PC-3 (cell line): Measurements from ENCODE around the gene GATD1. TPM values are rescaled to one million over a fixed set of nuclear protein-coding genes. Genes with fewer than 3 reads are reported as not detected.

Experiments
- ATAC-seq: fragments of 200-7000 bp; cut with Tn5 transposase; 2 replicates; pipeline ENCODE4 v1.9.1; 2020; ENCODE audit warnings: mild to moderate bottlenecking, moderate library complexity
- BruUV-seq: library from RNA; stranded (reverse); fragments of 400-500 nt; replicated peaks from 2 replicates; lab custom pipeline; 2021; lab: Mats Ljungman, UMichigan
- CTCF ChIA-PET: fragments of 300-600 bp; sonication (Branson Sonifier 250); formaldehyde crosslinking; loops from one replicate; lab custom pipeline; 2022; ENCODE audit warnings: antibody characterized with exemption; lab: Charles Lee
- POLR2A ChIA-PET: fragments of 300-600 bp; sonication (Branson Sonifier 250); formaldehyde crosslinking; loops from one replicate; lab custom pipeline; 2022; ENCODE audit warnings: antibody characterized with exemption; ENCODE audit not compliant: unreplicated experiment; lab: Charles Lee
- DNase-seq: peaks from one replicate; pipeline ENCODE4 v3.0.0-alpha.2; 2015
- H2AFZ ChIP-seq: fragments of 300-600 bp; sonication (generic); 2 replicates; pipeline ENCODE4 v1.6.0; 2016; ENCODE audit warnings: antibody characterized with exemption, low read length
- H3F3A ChIP-seq: fragments of 300-600 bp; sonication (generic); one replicate; pipeline ENCODE4 v1.6.0; 2017; ENCODE audit warnings: antibody characterized with exemption, low read length, control low read depth, mild to moderate bottlenecking; ENCODE audit not compliant: unreplicated experiment
- H3K27ac ChIP-seq: fragments of 300-600 bp; sonication (generic); 2 replicates; pipeline ENCODE4 v1.5.1; 2016; ENCODE audit warnings: mild to moderate bottlenecking, low read length
- H3K27me3 ChIP-seq: fragments of 300-600 bp; sonication (generic); 2 replicates; pipeline ENCODE4 v1.6.1; 2016; ENCODE audit warnings: low read length, mixed read lengths
- H3K36me3 ChIP-seq: fragments of 300-600 bp; sonication (generic); 2 replicates; pipeline ENCODE4 v1.6.1; 2016; ENCODE audit warnings: low read depth, mixed run types, low read length, mixed read lengths
- H3K4me1 ChIP-seq: fragments of 300-600 bp; sonication (generic); 2 replicates; pipeline ENCODE4 v1.5.1; 2016; ENCODE audit warnings: low read length; ENCODE audit not compliant: insufficient read depth
- H3K4me2 ChIP-seq: fragments of 300-600 bp; sonication (generic); 2 replicates; pipeline ENCODE4 v1.6.0; 2016; ENCODE audit warnings: low read length
- H3K4me3 ChIP-seq: fragments of 300-600 bp; sonication (generic); 2 replicates; pipeline ENCODE4 v1.5.1; 2016; ENCODE audit warnings: mild to moderate bottlenecking, low read length, mixed read lengths
- H3K79me2 ChIP-seq: fragments of 300-600 bp; sonication (generic); 2 replicates; pipeline ENCODE4 v1.6.1; 2017; ENCODE audit warnings: low read length, mixed read lengths
- H3K9ac ChIP-seq: fragments of 300-600 bp; sonication (generic); 2 replicates; pipeline ENCODE4 v1.6.0; 2016; ENCODE audit warnings: mild to moderate bottlenecking, low read length
- H3K9me2 ChIP-seq: fragments of 300-600 bp; sonication (generic); replicated peaks from 2 replicates; pipeline ENCODE4 v1.6.1; 2016; ENCODE audit warnings: mixed run types, low read length, mixed read lengths
- H3K9me3 ChIP-seq: fragments of 300-600 bp; sonication (generic); 2 replicates; pipeline ENCODE4 v1.6.1; 2016; ENCODE audit warnings: low read length, mixed read lengths
- H4K20me1 ChIP-seq: fragments of 300-600 bp; sonication (generic); 2 replicates; pipeline ENCODE4 v1.6.1; 2016; ENCODE audit warnings: low read length, mixed read lengths
- CTCF ChIP-seq: fragments of 300-600 bp; sonication (generic); conservative IDR thresholded peaks from 2 replicates; pipeline ENCODE4 v1.5.1; 2017; ENCODE audit warnings: antibody characterized with exemption, low read depth, mild to moderate bottlenecking, low read length
- EZH2 ChIP-seq: fragments of 300-600 bp; sonication (generic); IDR thresholded peaks from one replicate; pipeline ENCODE4 v1.6.1; 2017; ENCODE audit warnings: antibody characterized with exemption, mild to moderate bottlenecking, low read length; ENCODE audit not compliant: unreplicated experiment
- EZH2phosphoT487 ChIP-seq: fragments of 300-600 bp; sonication (generic); IDR thresholded peaks from 2 replicates; pipeline ENCODE4 v1.6.1; 2018; ENCODE audit warnings: mild to moderate bottlenecking, antibody characterized with exemption, low read length, borderline replicate concordance
- intact Hi-C: fragments of 100-400 bp; cut with micrococcal nuclease; formaldehyde crosslinking; loops from 2 replicates; pipeline ENCODE4 v1.9.0; 2023
- total RNA-seq: library from RNA; depleted of rRNA; stranded (reverse); fragments of >200 nt; gene quantifications from 2 replicates; pipeline ENCODE4 v1.2.3, GENCODE V29; 2014

Gene GATD1
- total RNA-seq, 1 experiment from 2014 or later, result 39.7 TPM

DNA sequence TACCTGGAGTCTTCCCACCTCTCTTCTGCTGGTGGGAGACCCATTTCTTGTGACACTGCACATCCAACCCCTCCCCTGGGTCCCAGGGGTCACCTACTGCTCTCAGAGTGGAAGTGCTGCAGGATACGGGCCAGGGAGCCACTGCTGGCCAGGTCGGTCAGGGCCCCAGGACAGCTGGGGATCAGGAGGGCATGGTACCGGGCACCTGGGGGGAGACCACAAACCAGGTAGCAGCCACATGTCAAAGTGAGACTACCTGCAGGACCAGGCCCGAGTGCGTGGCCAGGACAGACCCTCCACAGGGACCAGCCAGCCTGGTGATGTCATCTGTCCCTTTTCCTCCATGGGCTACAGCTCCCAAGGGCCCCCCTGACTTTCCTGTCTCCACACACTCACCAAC lies 3.9 kb downstream of the GATD1 start:
- H3K27me3 ChIP-seq, result no peaks in the 10 kb centered on the region
- no peaks in the 10 kb centered on the region for H3K9me2 ChIP-seq
- peaks cover 69% of the 10 kb centered on the region for H3K79me2 ChIP-seq
- ATAC-seq (no peak), DNase-seq (no peak)
- no peak for TF ChIP-seq EZH2
- H3F3A ChIP-seq, result no peaks in the 10 kb centered on the region
- H3K4me3 ChIP-seq, result no peak overlapping the region
- peaks cover 26% of the 10 kb centered on the region for H4K20me1 ChIP-seq
- H3K9me3 ChIP-seq, result no peaks in the 10 kb centered on the region
- CTCF ChIA-PET, result no interaction called here
- peaks cover 21% of the 10 kb centered on the region for H3K4me1 ChIP-seq
- no peak overlapping the region for H3K4me2 ChIP-seq
- POLR2A ChIA-PET, result no interaction called here
- BruUV-seq, result no TSS peak
- H3K27ac ChIP-seq, result no peak overlapping the region
- no peak overlapping the region for H2AFZ ChIP-seq
- intact Hi-C loops, result no loop called here
- peaks cover 25% of the 10 kb centered on the region; the same call in 1 of the 2 replicates for H3K36me3 ChIP-seq
- H3K9ac ChIP-seq, result no peak overlapping the region

DNA sequence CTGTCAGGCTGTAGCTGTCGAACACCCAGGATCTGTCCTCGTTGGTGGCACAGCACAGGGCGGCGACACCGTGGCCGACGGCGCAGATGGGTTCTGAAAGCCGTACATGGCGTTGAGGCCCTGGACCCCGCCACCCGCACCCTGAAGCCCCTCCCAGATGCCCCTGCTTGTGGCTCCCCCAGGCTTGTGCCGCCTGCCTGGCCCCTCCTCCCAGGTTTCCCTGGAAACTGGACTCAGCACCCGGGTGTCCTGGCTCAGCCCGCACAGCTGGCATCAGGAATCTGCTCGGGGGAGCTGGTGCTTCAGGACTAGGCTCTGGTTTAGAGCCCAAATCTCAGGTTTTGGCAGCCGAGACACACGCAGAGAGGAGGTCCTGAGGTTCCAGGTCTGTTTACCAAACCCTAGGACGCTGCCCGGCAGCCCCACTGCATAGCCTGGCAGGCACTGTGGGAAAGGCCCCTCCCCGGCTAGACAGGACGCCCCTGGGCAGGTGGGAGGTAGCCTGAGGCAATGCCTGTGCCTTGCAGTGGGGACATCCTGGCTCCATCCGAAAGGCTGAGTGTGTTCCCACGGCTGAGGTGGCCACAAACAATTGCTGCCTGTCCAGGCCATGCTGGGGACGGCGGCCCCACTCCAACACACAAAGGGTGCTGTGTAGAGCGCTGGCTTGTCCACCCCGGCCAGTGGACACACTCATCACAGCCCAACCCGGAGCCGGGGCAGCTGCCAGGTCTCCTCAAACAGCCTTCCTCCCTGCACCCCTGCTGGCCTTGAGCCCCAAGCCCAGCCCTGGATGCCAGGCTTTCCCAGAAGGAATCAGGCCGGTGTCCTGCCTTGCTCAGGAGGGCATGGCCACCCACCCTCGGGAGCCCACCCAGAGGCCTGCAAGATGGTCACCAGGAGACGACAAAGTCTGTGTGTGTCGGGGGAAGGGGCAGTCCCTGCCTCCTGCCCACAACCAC lies 4.6 kb downstream of the GATD1 start:
- Histone ChIP-seq H3K36me3 (peaks cover 25% of the 10 kb centered on the region; the same call in 1 of the 2 replicates), H2AFZ (no peak overlapping the region), H3K27me3 (no peaks in the 10 kb centered on the region), H3K27ac (no peak overlapping the region), H3K4me3 (no peak overlapping the region), H3K9me2 (no peaks in the 10 kb centered on the region), H3F3A (no peaks in the 10 kb centered on the region), H3K9ac (no peak overlapping the region), H3K9me3 (no peaks in the 10 kb centered on the region), H3K4me1 (peaks cover 17% of the 10 kb centered on the region), H4K20me1 (peaks cover 26% of the 10 kb centered on the region), H3K79me2 (peaks cover 62% of the 10 kb centered on the region), H3K4me2 (no peak overlapping the region)
- no peak for TF ChIP-seq CTCF
- TF ChIP-seq EZH2, result no peak
- no peak for TF ChIP-seq EZH2phosphoT487
- no TSS peak for BruUV-seq
- intact Hi-C loops, result no loop called here
- CTCF ChIA-PET, result no interaction called here
- ATAC-seq (no peak), DNase-seq (no peak)
- POLR2A ChIA-PET, result no interaction called here

GRCh38 chr11:771617-772204 lies 5.6 kb downstream of the GATD1 start:
- CTCF ChIA-PET, result no interaction called here
- ATAC-seq, result no peak
- Histone ChIP-seq H3K27ac (no peak overlapping the region), H3F3A (no peaks in the 10 kb centered on the region), H3K9ac (no peak overlapping the region), H3K9me2 (no peaks in the 10 kb centered on the region), H2AFZ (no peak overlapping the region), H3K4me3 (no peak overlapping the region), H3K79me2 (peaks cover 57% of the 10 kb centered on the region), H3K4me2 (no peak overlapping the region), H3K36me3 (peaks cover 34% of the 10 kb centered on the region; the same call in 1 of the 2 replicates), H3K27me3 (no peaks in the 10 kb centered on the region), H4K20me1 (peaks cover 26% of the 10 kb centered on the region), H3K4me1 (peaks cover 17% of the 10 kb centered on the region), H3K9me3 (no peaks in the 10 kb centered on the region)
- intact Hi-C loops, result no loop called here
- TF ChIP-seq CTCF, result no peak
- TF ChIP-seq EZH2phosphoT487, result no peak
- no peak for TF ChIP-seq EZH2
- POLR2A ChIA-PET, result no interaction called here
- BruUV-seq, result no TSS peak
- no peak for DNase-seq
